PC-3 (cell line): ENCODE data around the gene ABHD8. TPM values are rescaled to one million over a fixed set of nuclear protein-coding genes. Genes with fewer than 3 reads are reported as not detected.
"Not testable (repeated sequence)": the region's sequence is repeated elsewhere in the genome, so short reads cannot be mapped to it uniquely, and the experiment has no call there.

ENCODE experiments used
- ATAC-seq: fragments of 200-7000 bp; cut with Tn5 transposase; 2 replicates; pipeline ENCODE4 v1.9.1; 2020; ENCODE audit warnings: mild to moderate bottlenecking, moderate library complexity
- BruUV-seq: library from RNA; stranded (reverse); fragments of 400-500 nt; replicated peaks from 2 replicates; lab custom pipeline; 2021; lab: Mats Ljungman, UMichigan
- CTCF ChIA-PET: fragments of 300-600 bp; sonication (Branson Sonifier 250); formaldehyde crosslinking; loops from one replicate; lab custom pipeline; 2022; ENCODE audit warnings: antibody characterized with exemption; lab: Charles Lee
- POLR2A ChIA-PET: fragments of 300-600 bp; sonication (Branson Sonifier 250); formaldehyde crosslinking; loops from one replicate; lab custom pipeline; 2022; ENCODE audit warnings: antibody characterized with exemption; ENCODE audit not compliant: unreplicated experiment; lab: Charles Lee
- DNase-seq: peaks from one replicate; pipeline ENCODE4 v3.0.0-alpha.2; 2015
- H2AFZ ChIP-seq: fragments of 300-600 bp; sonication (generic); 2 replicates; pipeline ENCODE4 v1.6.0; 2016; ENCODE audit warnings: antibody characterized with exemption, low read length
- H3F3A ChIP-seq: fragments of 300-600 bp; sonication (generic); one replicate; pipeline ENCODE4 v1.6.0; 2017; ENCODE audit warnings: antibody characterized with exemption, low read length, control low read depth, mild to moderate bottlenecking; ENCODE audit not compliant: unreplicated experiment
- H3K27ac ChIP-seq: fragments of 300-600 bp; sonication (generic); 2 replicates; pipeline ENCODE4 v1.5.1; 2016; ENCODE audit warnings: mild to moderate bottlenecking, low read length
- H3K27me3 ChIP-seq: fragments of 300-600 bp; sonication (generic); 2 replicates; pipeline ENCODE4 v1.6.1; 2016; ENCODE audit warnings: low read length, mixed read lengths
- H3K36me3 ChIP-seq: fragments of 300-600 bp; sonication (generic); 2 replicates; pipeline ENCODE4 v1.6.1; 2016; ENCODE audit warnings: low read depth, mixed run types, low read length, mixed read lengths
- H3K4me1 ChIP-seq: fragments of 300-600 bp; sonication (generic); 2 replicates; pipeline ENCODE4 v1.5.1; 2016; ENCODE audit warnings: low read length; ENCODE audit not compliant: insufficient read depth
- H3K4me2 ChIP-seq: fragments of 300-600 bp; sonication (generic); 2 replicates; pipeline ENCODE4 v1.6.0; 2016; ENCODE audit warnings: low read length
- H3K4me3 ChIP-seq: fragments of 300-600 bp; sonication (generic); 2 replicates; pipeline ENCODE4 v1.5.1; 2016; ENCODE audit warnings: mild to moderate bottlenecking, low read length, mixed read lengths
- H3K79me2 ChIP-seq: fragments of 300-600 bp; sonication (generic); 2 replicates; pipeline ENCODE4 v1.6.1; 2017; ENCODE audit warnings: low read length, mixed read lengths
- H3K9ac ChIP-seq: fragments of 300-600 bp; sonication (generic); 2 replicates; pipeline ENCODE4 v1.6.0; 2016; ENCODE audit warnings: mild to moderate bottlenecking, low read length
- H3K9me2 ChIP-seq: fragments of 300-600 bp; sonication (generic); replicated peaks from 2 replicates; pipeline ENCODE4 v1.6.1; 2016; ENCODE audit warnings: mixed run types, low read length, mixed read lengths
- H3K9me3 ChIP-seq: fragments of 300-600 bp; sonication (generic); 2 replicates; pipeline ENCODE4 v1.6.1; 2016; ENCODE audit warnings: low read length, mixed read lengths
- H4K20me1 ChIP-seq: fragments of 300-600 bp; sonication (generic); 2 replicates; pipeline ENCODE4 v1.6.1; 2016; ENCODE audit warnings: low read length, mixed read lengths
- EZH2 ChIP-seq: fragments of 300-600 bp; sonication (generic); IDR thresholded peaks from one replicate; pipeline ENCODE4 v1.6.1; 2017; ENCODE audit warnings: antibody characterized with exemption, mild to moderate bottlenecking, low read length; ENCODE audit not compliant: unreplicated experiment
- EZH2phosphoT487 ChIP-seq: fragments of 300-600 bp; sonication (generic); IDR thresholded peaks from 2 replicates; pipeline ENCODE4 v1.6.1; 2018; ENCODE audit warnings: mild to moderate bottlenecking, antibody characterized with exemption, low read length, borderline replicate concordance
- intact Hi-C: fragments of 100-400 bp; cut with micrococcal nuclease; formaldehyde crosslinking; loops from 2 replicates; pipeline ENCODE4 v1.9.0; 2023
- total RNA-seq: library from RNA; depleted of rRNA; stranded (reverse); fragments of >200 nt; gene quantifications from 2 replicates; pipeline ENCODE4 v1.2.3, GENCODE V29; 2014
- TF ChIP-seq, protein P1 (sequence below): fragments of 300-600 bp; sonication (generic); conservative IDR thresholded peaks from 2 replicates; pipeline ENCODE4 v1.5.1; 2017; ENCODE audit warnings: antibody characterized with exemption, low read depth, mild to moderate bottlenecking, low read length

The ABHD8 gene
- total RNA-seq, 1 experiment from 2014 or later: 42.4 TPM

DNA sequence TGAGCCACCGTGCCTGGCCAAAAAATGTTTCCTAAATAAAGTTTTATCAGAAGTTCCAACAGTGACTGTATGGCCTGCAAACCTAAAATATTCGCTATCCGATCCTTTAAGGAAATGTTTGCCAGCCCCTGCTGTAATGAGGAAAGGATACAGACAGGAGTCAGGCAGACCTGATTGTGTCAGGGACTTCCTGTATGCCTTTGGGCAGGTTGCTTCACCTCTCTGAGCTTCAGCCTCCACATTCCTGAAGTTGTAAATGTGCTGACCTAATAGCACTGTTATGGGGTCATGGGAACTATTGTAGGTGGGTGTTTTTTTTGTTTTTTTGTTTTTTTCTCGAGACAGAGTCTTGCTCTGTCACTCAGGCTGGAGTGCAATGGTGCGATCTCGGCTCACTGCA, 6.2 kb downstream of the ABHD8 start:
- POLR2A ChIA-PET: no interaction called here
- Histone ChIP-seq H4K20me1 (no peaks in the 10 kb centered on the region), H3K9me2 (no peaks in the 10 kb centered on the region), H2AFZ (no peak overlapping the region), H3K79me2 (peaks cover 7% of the 10 kb centered on the region; the same call in 1 of the 2 replicates), H3K27me3 (no peaks in the 10 kb centered on the region), H3K9me3 (no peaks in the 10 kb centered on the region), H3K27ac (no peak overlapping the region), H3K36me3 (peaks cover 7% of the 10 kb centered on the region; the same call in 1 of the 2 replicates), H3K9ac (no peak overlapping the region), H3K4me3 (no peak overlapping the region), H3F3A (no peaks in the 10 kb centered on the region), H3K4me1 (peaks cover 19% of the 10 kb centered on the region), H3K4me2 (no peak overlapping the region)
- TF ChIP-seq EZH2: no peak
- TF ChIP-seq, protein P1, sequence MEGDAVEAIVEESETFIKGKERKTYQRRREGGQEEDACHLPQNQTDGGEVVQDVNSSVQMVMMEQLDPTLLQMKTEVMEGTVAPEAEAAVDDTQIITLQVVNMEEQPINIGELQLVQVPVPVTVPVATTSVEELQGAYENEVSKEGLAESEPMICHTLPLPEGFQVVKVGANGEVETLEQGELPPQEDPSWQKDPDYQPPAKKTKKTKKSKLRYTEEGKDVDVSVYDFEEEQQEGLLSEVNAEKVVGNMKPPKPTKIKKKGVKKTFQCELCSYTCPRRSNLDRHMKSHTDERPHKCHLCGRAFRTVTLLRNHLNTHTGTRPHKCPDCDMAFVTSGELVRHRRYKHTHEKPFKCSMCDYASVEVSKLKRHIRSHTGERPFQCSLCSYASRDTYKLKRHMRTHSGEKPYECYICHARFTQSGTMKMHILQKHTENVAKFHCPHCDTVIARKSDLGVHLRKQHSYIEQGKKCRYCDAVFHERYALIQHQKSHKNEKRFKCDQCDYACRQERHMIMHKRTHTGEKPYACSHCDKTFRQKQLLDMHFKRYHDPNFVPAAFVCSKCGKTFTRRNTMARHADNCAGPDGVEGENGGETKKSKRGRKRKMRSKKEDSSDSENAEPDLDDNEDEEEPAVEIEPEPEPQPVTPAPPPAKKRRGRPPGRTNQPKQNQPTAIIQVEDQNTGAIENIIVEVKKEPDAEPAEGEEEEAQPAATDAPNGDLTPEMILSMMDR: no peak
- TF ChIP-seq EZH2phosphoT487: no peak
- peak; percentile 56 for DNase-seq
- ATAC-seq: peak; percentile 43
- intact Hi-C loops: loop anchor here (1.0 to 10.0 kb wide), 2 partner anchors 8 to 88 kb away; partner anchors contain the start of gene MRPL34
- CTCF ChIA-PET: interaction anchor here (1.6 kb wide), 1 partner anchor 8 kb away, joined by 8 read pairs; the partner anchor contains the start of gene MRPL34
- BruUV-seq: no TSS peak

DNA sequence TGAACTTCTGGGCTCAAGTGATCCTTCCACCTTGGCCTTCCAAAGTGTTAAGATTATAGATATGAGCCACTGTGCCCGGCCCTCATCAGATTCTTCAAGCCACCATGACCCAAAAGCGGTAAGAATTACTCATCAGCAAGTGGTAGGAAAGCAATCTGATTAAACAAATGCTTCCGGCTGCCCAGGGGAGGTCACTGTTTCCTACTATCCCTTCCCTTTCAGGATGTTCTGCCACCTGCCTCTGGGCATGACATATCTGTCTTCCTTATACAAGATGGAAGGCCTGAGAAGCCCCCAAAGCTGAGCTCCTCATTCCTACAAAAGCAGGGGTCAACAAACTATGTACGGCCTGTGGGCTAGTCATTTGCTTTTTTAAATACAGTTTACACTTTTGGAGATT, 7.0 kb downstream of the ABHD8 start:
- POLR2A ChIA-PET: no interaction called here
- Histone ChIP-seq H4K20me1 (no peaks in the 10 kb centered on the region), H3K36me3 (peaks cover 7% of the 10 kb centered on the region; the same call in 1 of the 2 replicates), H3K27me3 (no peaks in the 10 kb centered on the region), H3F3A (no peaks in the 10 kb centered on the region), H3K9ac (no peak overlapping the region), H3K4me3 (no peak overlapping the region), H3K4me1 (peaks cover 18% of the 10 kb centered on the region), H2AFZ (no peak overlapping the region), H3K4me2 (0 out of 2 replicates have a peak overlapping the region, but pooled peaks have one; percentile 3), H3K9me3 (no peaks in the 10 kb centered on the region), H3K9me2 (no peaks in the 10 kb centered on the region), H3K27ac (no peak overlapping the region), H3K79me2 (no peaks in the 10 kb centered on the region)
- CTCF ChIA-PET: interaction anchor here (1.6 kb wide), 1 partner anchor 9 kb away, joined by 8 read pairs; the partner anchor contains the start of gene MRPL34
- DNase-seq (peak; percentile 76), ATAC-seq (peak; percentile 86)
- TF ChIP-seq EZH2: no peak
- TF ChIP-seq, protein P1: peak; percentile 45; the same call in 1 of the 2 replicates
- BruUV-seq: no TSS peak
- intact Hi-C loops: loop anchor here (1.0 to 10.0 kb wide), 2 partner anchors 9 to 89 kb away; partner anchors contain the start of gene MRPL34

DNA sequence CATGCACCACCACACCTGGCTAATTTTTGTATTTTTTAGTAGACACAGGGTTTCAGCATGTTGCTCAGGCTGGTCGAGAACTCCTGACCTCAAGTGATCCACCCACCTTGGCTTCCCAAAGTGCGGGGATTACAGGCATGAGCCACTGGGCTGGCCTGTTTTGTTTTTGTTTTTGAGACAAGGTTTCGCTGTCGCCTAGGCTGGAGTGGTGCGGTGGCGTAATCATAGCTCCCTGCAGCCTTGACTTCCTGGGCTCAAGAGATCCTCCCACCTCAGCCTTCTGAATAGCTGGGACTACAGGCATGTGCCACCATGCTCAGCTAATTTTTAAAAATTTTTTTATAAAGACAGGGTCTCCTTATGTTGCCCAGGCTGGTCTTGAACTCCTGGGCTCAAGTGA, 7.7 kb downstream of the ABHD8 start:
- H2AFZ ChIP-seq, DNase-seq, CTCF ChIA-PET, H3K36me3 ChIP-seq, H3F3A ChIP-seq, H3K4me2 ChIP-seq, BruUV-seq, H3K27ac ChIP-seq, H3K4me3 ChIP-seq, H4K20me1 ChIP-seq, ATAC-seq, H3K9me3 ChIP-seq, H3K9ac ChIP-seq, POLR2A ChIA-PET, H3K79me2 ChIP-seq, H3K9me2 ChIP-seq, H3K27me3 ChIP-seq: not testable (repeated sequence)
- intact Hi-C loops: loop anchor here (10.0 kb wide), 1 partner anchor 89 kb away; no protein-coding TSS in a partner anchor
- peaks cover 18% of the 10 kb centered on the region for H3K4me1 ChIP-seq
